RWPE1 (cell line): ENCODE measurements around the gene CHSY1.
"Not testable (repeated sequence)": the region's sequence is repeated elsewhere in the genome, so short reads cannot be mapped to it uniquely, and the experiment has no call there.

Source experiments
- CTCF ChIA-PET: fragments of 350-600 bp; sonication (Branson Sonifier 250); formaldehyde crosslinking; extraction: SDS; loops from one replicate; lab custom pipeline; 2021; lab: Yijun Ruan, JAX
- POLR2A ChIA-PET: fragments of 400-600 bp; formaldehyde crosslinking; extraction: SDS; loops from one replicate; lab custom pipeline; 2020; ENCODE audit warnings: antibody characterized with exemption; ENCODE audit not compliant: low non-redundant PET; lab: Yijun Ruan, JAX
- DNase-seq: peaks from one replicate; pipeline ENCODE4 v3.0.0; 2012; ENCODE audit warnings: low spot score
- H3K27ac ChIP-seq: fragments of 450-650 bp; 2 replicates; pipeline ENCODE4 v1.5.1; 2017
- TF ChIP-seq, protein P1 (sequence below): fragments of 450-650 bp; conservative IDR thresholded peaks from 2 replicates; pipeline ENCODE4 v1.5.1; 2017; ENCODE audit warnings: low read depth, mild to moderate bottlenecking

Gene CHSY1

DNA sequence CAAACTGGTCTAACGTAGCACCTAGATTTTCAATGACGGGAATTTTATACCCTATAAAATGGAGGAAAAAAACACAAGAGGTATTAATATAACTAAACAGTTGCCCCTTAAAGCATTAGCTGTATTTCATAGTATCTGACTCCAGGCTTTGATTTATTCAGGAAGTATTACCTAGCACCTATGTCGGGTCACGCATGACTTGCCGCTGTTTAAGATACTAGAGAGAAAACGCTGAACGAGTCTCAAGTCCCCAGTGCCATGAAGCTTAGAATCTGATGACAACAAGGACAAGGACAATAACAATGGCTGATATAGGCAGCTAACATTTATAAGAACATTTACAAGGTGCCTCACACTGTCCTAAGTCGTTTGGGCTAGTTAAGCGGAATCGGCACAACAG, 41.3 kb upstream of the CHSY1 start:
- TF ChIP-seq, protein P1, sequence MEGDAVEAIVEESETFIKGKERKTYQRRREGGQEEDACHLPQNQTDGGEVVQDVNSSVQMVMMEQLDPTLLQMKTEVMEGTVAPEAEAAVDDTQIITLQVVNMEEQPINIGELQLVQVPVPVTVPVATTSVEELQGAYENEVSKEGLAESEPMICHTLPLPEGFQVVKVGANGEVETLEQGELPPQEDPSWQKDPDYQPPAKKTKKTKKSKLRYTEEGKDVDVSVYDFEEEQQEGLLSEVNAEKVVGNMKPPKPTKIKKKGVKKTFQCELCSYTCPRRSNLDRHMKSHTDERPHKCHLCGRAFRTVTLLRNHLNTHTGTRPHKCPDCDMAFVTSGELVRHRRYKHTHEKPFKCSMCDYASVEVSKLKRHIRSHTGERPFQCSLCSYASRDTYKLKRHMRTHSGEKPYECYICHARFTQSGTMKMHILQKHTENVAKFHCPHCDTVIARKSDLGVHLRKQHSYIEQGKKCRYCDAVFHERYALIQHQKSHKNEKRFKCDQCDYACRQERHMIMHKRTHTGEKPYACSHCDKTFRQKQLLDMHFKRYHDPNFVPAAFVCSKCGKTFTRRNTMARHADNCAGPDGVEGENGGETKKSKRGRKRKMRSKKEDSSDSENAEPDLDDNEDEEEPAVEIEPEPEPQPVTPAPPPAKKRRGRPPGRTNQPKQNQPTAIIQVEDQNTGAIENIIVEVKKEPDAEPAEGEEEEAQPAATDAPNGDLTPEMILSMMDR = no peak
- H3K27ac ChIP-seq = no peak overlapping the region; the same call in 1 of the 2 replicates
- DNase-seq = no peak
- ChIA-PET POLR2A (interaction anchor here (0.5 kb wide), 1 partner anchor 9 kb away, joined by 3 read pairs; no protein-coding TSS in a partner anchor), CTCF (interaction anchor here (0.6 kb wide), 1 partner anchor 202 kb away, joined by 3 read pairs; no protein-coding TSS in a partner anchor)

DNA sequence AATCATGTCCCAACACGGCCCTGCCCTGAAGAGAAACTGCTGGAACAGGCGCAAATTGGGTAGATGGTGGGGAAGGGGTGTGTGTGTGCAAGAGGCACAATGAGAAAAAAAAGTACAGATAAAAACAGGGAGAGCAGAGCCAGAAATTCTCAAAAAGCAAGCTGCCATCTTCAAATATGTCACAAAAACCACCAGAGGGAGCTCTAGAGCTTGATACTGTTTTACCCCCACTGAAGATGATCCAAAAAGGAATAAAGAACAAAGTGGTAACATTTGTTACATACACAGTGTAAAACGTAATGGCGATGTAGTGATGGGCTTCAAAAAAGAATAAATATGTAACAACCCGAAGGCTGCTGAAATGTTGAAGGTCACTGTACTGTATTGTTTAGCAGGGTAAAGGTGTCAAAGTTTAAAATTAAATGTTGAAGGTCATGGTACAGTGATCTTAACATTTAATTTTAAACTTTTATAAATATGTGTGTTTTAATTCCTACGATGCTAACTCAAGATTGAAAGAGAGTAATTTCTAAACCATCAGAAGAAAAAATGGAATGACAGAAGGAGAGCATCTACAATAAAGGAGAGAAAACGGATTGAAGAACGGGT, 37.2 kb upstream of the CHSY1 start:
- TF ChIP-seq, protein P1 = peak; percentile 83
- CTCF ChIA-PET = interaction anchor here (0.5 to 2.2 kb wide), 11 partner anchors 11 to 392 kb away, joined by 3 to 7 read pairs (median 3); no protein-coding TSS in a partner anchor
- peak overlapping the region; percentile 8; the same call in 1 of the 2 replicates for H3K27ac ChIP-seq
- POLR2A ChIA-PET = no interaction called here
- peak; percentile 59 for DNase-seq

DNA sequence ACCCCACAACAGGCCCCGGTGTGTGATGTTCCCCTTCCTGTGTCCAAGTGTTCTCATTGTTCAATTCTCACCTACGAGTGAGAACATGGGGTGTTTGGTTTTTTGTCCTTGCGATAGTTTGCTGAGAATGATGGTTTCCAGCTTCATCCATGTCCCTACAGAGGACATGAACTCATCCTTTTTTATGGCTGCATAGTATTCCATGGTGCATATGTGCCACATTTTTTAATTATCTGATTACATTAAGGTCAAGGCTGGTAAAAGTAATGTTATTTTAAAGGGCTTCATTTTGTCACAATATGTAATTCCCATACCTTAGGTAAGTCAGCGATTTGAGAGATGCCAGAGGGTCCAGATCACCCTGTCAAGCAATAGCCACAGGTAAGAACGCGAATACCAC, 35.5 kb upstream of the CHSY1 start:
- DNase-seq, H3K27ac ChIP-seq, CTCF ChIA-PET: not testable (repeated sequence)
- POLR2A ChIA-PET = interaction anchor here (0.7 kb wide), 1 partner anchor 24 kb away, joined by 3 read pairs; no protein-coding TSS in a partner anchor

DNA sequence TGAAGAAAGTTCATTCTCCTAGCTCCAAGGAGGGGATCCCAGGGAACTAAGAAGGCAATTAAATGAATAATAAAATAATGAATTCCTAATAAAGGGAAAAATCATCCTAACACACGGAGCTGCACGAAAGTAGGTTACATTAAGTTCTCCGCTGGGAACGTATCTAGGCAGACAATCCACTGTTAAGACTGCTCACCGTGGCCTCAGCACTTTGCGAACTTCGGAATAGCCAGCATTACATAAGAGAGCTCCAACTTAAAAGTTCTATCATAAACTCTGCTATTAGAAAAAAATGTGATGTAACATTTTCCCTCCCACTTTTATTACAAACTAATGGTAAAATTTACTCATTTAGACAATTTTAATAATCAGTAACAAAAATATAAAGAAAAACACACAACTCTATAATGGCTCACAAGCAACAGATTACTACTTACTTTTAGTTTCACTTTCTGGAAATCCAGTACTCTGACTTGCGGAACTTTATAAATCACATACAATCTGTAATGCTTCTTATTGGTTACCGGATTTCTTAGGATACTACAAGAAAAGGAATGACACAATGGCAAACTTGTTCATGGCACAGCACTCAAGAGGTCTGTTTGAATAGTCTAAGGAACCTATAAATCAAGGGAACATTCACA, 34.7 kb upstream of the CHSY1 start:
- CTCF ChIA-PET = no interaction called here
- no peak for DNase-seq
- POLR2A ChIA-PET = no interaction called here

DNA sequence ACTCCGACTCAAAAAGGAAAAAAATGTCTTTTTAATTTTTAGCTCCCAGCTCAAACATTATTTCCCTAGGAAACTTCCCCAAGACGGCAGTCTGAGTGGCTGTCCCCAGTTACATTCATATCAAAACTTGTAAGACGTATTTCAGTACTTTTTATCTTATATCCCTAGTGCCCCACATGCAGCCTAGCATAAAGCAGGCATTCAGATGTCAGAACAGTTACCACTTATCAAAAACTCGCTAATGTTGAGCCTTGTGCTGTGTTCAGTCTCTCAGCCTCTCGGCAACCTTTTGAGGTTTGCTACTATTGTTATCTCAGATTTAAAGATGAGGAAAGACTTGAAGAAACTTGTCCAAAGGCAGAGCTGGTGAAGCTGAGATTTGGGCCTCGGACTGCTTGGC, 32.1 kb upstream of the CHSY1 start:
- ChIA-PET POLR2A (interaction anchor here (0.6 kb wide), 1 partner anchor 9 kb away, joined by 3 read pairs; no protein-coding TSS in a partner anchor), CTCF (interaction anchor here (0.6 kb wide), 1 partner anchor 10 kb away, joined by 4 read pairs; no protein-coding TSS in a partner anchor)
- H3K27ac ChIP-seq = no peak overlapping the region
- TF ChIP-seq, protein P1 = no peak
- no peak for DNase-seq

More for the DNA sequence above, 34.7 kb upstream of the CHSY1 start:
- no peak overlapping the region for H3K27ac ChIP-seq
- TF ChIP-seq, protein P1 = no peak

DNA sequence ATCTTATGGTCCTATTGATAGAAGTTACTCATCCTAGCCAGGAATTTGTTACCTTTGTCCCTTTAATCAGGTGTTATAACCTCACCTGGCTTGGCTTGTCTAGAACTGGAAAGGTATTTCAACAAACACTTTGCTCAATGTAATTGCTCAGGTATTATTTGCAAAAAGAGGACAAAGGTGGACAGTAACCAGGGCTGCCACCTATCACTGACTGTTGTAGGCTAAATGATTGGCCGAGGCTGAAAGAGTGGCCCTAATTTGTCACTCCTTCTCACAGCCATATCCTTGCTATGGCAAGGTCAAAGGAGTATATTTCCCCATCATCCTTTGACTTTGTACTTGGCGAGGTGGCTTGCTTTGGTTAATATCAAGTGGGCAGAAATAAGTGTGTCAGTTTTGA, 28.2 kb upstream of the CHSY1 start:
- ChIA-PET CTCF (interaction anchor here (0.7 kb wide), 1 partner anchor 194 kb away, joined by 3 read pairs; no protein-coding TSS in a partner anchor), POLR2A (no interaction called here)
- H3K27ac ChIP-seq = no peak overlapping the region
- no peak for DNase-seq
- TF ChIP-seq, protein P1 = no peak
